Dermis blood vessel endothelial cell (primary cell): ENCODE results near the gene MYO7B. TPM values are rescaled to one million over a fixed set of nuclear protein-coding genes. Genes with fewer than 3 reads are reported as not detected.

Experiments used
- DNase-seq: peaks from one replicate; pipeline ENCODE4 v3.0.0; 2010
- total RNA-seq: library from RNA; depleted of rRNA; stranded (reverse); fragments of >200 nt; gene quantifications from 2 replicates; pipeline ENCODE4 v1.2.3, GENCODE V29; 2014

MYO7B gene
- total RNA-seq, 1 donor from 2014 or later, result not detected

DNA sequence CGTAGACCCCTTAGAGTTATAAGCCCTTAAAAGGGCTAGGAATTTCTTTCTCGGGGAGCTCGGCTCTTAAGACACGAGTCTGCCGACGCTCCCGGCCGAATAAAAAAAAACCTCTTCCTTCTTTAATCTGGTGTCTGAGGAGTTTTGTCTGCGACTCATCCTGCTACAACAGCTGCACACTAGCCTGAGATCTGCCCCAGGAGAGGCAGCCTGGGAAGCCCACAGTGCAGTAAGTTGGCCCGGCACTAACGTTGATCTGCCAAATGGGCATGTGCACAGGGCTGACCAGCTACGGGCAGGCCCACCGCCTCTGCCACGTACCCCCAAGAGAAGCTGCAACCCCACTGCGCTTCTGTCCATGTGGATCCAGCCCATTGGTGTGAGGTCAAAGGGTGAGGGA, 148.3 kb downstream of the MYO7B start:
- DNase-seq, result no peak

DNA sequence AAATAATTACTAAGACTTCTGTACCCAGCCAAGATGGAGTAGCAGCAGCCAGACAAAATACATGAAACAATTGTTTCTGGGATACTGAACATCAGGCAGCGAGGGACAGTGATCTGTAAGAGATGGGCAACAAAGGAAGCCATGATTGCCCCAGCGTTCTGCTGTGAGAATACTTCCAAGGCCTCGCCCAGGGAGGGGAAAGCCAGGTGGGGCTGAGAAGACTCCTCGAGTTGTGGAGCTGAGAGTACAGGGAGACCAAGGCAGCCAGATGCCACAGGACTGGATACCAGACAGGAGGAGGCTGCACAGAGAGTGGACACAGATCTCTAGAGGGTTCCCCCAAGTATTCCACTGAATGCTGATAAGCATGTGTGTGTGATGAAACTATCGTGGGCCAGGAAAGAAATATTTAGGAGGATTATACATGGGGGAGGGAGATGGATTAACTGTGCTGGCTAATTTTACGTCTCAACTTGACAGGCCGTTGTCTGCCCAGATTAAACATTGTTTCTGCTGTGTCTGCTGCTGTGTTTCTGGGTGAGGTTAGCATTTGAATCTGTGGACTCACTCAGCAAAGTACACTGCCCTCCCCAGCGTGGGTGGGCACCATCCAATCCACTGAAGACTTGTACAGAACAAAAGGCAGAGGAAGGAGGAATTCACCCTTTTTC, 150.1 kb downstream of the MYO7B start:
- no peak for DNase-seq

Other genes starting within 250 kb of the MYO7B start
- 45.6 and 49.2 TPM in 2 replicates for gene ERCC3, start 241.5 kb upstream of the MYO7B start, total RNA-seq
- gene MAP3K2, start 147.7 kb upstream of the MYO7B start, total RNA-seq, result 27.2 and 28.4 TPM in 2 replicates
- gene PROC, start 117.3 kb upstream of the MYO7B start, total RNA-seq, result 0.17 TPM in 1 of 2 replicates, not detected in the other
- 42.8 and 53.1 TPM in 2 replicates for gene IWS1, start 9.2 kb upstream of the MYO7B start, total RNA-seq
- gene GPR17, start 110.5 kb downstream of the MYO7B start, total RNA-seq, result not detected in 2 replicates
- 20.1 and 23.8 TPM in 2 replicates for gene LIMS2, start 139.8 kb downstream of the MYO7B start, total RNA-seq
- gene SFT2D3, start 165.8 kb downstream of the MYO7B start, total RNA-seq, result 5.4 and 5.8 TPM in 2 replicates